ENCODE results near the gene EPHX1.

DNA sequence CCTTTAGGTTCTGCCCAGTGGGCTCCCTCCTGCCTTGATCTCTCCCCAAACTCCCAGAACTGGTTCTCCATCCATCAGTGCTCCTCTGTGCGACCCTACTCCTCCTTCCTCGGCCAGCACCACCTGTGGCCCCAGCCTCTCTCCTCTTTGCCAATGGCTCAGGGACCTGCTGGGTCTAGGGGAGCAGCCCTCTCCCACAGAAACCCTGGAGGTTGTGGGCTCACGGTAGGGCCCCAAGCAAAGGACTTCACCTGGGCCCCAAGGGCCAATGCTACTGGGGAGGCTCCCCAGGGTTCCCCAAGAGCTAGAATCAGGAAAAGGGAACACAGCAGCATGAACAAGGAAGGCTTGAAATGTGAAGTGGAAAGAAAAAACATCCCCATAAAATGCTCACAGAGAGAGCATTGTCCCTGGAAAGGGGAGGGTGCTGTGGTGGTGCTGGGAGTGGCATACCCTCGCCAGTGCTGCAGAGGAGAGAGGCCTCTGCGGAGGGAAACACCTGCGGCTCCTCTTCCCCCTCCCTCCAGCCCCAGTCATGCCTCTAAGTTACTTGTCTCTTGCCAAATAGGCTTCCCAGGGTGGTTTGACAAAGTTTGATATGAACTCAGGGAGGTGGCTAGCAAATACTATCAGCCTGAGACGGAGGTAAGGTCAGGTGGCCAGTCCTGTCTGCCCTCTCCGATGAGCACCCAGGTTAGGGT is 69.7 kb downstream of the EPHX1 start:
- TF ChIP-seq, protein P1, sequence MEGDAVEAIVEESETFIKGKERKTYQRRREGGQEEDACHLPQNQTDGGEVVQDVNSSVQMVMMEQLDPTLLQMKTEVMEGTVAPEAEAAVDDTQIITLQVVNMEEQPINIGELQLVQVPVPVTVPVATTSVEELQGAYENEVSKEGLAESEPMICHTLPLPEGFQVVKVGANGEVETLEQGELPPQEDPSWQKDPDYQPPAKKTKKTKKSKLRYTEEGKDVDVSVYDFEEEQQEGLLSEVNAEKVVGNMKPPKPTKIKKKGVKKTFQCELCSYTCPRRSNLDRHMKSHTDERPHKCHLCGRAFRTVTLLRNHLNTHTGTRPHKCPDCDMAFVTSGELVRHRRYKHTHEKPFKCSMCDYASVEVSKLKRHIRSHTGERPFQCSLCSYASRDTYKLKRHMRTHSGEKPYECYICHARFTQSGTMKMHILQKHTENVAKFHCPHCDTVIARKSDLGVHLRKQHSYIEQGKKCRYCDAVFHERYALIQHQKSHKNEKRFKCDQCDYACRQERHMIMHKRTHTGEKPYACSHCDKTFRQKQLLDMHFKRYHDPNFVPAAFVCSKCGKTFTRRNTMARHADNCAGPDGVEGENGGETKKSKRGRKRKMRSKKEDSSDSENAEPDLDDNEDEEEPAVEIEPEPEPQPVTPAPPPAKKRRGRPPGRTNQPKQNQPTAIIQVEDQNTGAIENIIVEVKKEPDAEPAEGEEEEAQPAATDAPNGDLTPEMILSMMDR (IDR thresholded peaks at IDR 0.05), result no peak
- TF ChIP-seq POLR2AphosphoS5 (IDR thresholded peaks at IDR 0.05), result no peak
